ENCODE measurements around the gene ADGRL2.

DNA sequence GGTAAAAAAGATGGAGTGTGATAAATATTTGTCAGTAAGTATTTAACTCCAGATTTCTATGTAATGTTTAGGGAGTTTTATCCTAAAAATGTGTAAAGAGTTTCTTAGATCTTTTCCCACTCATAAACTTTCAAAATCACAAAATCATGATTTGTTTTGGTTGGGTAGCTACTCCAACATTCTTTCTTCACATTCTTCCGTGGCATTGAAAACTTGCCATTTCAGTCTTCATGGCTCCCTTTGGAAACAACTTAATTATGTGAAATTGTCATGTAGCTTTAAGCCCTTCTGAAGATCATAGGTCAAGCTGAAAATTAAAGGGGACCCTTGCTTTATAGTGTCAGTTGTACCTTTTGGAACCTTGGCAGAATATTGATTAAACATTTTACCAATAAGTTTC lies 73.2 kb downstream of the ADGRL2 start:
- TF ChIP-seq, protein P1, sequence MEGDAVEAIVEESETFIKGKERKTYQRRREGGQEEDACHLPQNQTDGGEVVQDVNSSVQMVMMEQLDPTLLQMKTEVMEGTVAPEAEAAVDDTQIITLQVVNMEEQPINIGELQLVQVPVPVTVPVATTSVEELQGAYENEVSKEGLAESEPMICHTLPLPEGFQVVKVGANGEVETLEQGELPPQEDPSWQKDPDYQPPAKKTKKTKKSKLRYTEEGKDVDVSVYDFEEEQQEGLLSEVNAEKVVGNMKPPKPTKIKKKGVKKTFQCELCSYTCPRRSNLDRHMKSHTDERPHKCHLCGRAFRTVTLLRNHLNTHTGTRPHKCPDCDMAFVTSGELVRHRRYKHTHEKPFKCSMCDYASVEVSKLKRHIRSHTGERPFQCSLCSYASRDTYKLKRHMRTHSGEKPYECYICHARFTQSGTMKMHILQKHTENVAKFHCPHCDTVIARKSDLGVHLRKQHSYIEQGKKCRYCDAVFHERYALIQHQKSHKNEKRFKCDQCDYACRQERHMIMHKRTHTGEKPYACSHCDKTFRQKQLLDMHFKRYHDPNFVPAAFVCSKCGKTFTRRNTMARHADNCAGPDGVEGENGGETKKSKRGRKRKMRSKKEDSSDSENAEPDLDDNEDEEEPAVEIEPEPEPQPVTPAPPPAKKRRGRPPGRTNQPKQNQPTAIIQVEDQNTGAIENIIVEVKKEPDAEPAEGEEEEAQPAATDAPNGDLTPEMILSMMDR (IDR thresholded peaks at IDR 0.05): no peak
- no peak for TF ChIP-seq POLR2A (IDR thresholded peaks at IDR 0.05)
